Caco-2 (cell line): ENCODE data around the gene GRK5. TPM values are rescaled to one million over a fixed set of nuclear protein-coding genes. Genes with fewer than 3 reads are reported as not detected.

Source experiments
- BruUV-seq: library from RNA; stranded (reverse); fragments of 400-500 nt; replicated peaks from 2 replicates; lab custom pipeline; 2021; lab: Mats Ljungman, UMichigan
- CTCF ChIA-PET: fragments of 300-600 bp; sonication (Branson Sonifier 250); formaldehyde crosslinking; loops from one replicate; lab custom pipeline; 2022; ENCODE audit warnings: antibody characterized with exemption; lab: Charles Lee
- POLR2A ChIA-PET: fragments of 300-600 bp; sonication (Branson Sonifier 250); formaldehyde crosslinking; loops from one replicate; lab custom pipeline; 2022; ENCODE audit warnings: antibody characterized with exemption; lab: Charles Lee
- DNase-seq, 2 experiments: peaks; one replicate each; pipeline versions ENCODE4 v3.0.0 to v3.0.0-alpha.2; 2020 to 2022
- H3K27me3 ChIP-seq: replicated peaks from 2 replicates; pipeline ENCODE4 v1.6.0; 2011; ENCODE audit warnings: low read length; ENCODE audit not compliant: control insufficient read depth, insufficient read depth
- H3K36me3 ChIP-seq: 2 replicates; pipeline ENCODE4 v1.5.1; 2011; ENCODE audit warnings: low read length; ENCODE audit not compliant: control insufficient read depth, insufficient read depth
- H3K4me1 ChIP-seq: fragments of 250-450 bp; sonication (Bioruptor Pico); 2 replicates; pipeline ENCODE4 v1.5.1; 2020; ENCODE audit warnings: mild to moderate bottlenecking
- H3K4me3 ChIP-seq: 2 replicates; pipeline ENCODE4 v1.5.1; 2011; ENCODE audit warnings: low read depth, mild to moderate bottlenecking, control low read depth, low read length
- H3K9me3 ChIP-seq: fragments of 250-450 bp; sonication (Bioruptor Pico); 2 replicates; pipeline ENCODE4 v1.5.1; 2020; ENCODE audit warnings: mild to moderate bottlenecking, moderate library complexity
- H3K27ac Mint-ChIP-seq: one replicate; pipeline ENCODE4 v1.8.0; 2022; ENCODE audit warnings: mixed read lengths; ENCODE audit not compliant: unreplicated experiment
- H3K27me3 Mint-ChIP-seq: one replicate; pipeline ENCODE4 v1.8.0; 2022; ENCODE audit warnings: mixed read lengths; ENCODE audit not compliant: insufficient read depth, unreplicated experiment
- H3K36me3 Mint-ChIP-seq: one replicate; pipeline ENCODE4 v1.8.0; 2022; ENCODE audit warnings: mild to moderate bottlenecking, mixed read lengths; ENCODE audit not compliant: insufficient read depth, unreplicated experiment
- H3K4me1 Mint-ChIP-seq: one replicate; pipeline ENCODE4 v1.8.0; 2022; ENCODE audit warnings: low read depth, mixed read lengths; ENCODE audit not compliant: unreplicated experiment
- H3K4me3 Mint-ChIP-seq: one replicate; pipeline ENCODE4 v1.8.0; 2022; ENCODE audit warnings: mild to moderate bottlenecking, moderate library complexity, mixed read lengths; ENCODE audit not compliant: unreplicated experiment
- H3K9me3 Mint-ChIP-seq: one replicate; pipeline ENCODE4 v1.8.0; 2022; ENCODE audit warnings: mixed read lengths; ENCODE audit not compliant: unreplicated experiment
- intact Hi-C: fragments of 100-400 bp; cut with micrococcal nuclease; formaldehyde crosslinking; loops from one replicate; pipeline ENCODE4 v1.10.0; 2022; ENCODE audit not compliant: unreplicated experiment
- total RNA-seq: library from RNA; stranded (reverse); gene quantifications from 2 replicates; pipeline ENCODE4 v1.2.3, GENCODE V29; 2022
- TF ChIP-seq, protein P1 (sequence below), 2 experiments: fragments of 200-600 bp in 1 of 2; IDR thresholded peaks; 1 replicate in 1 of 2; 2 replicates in 1 of 2; pipeline versions ENCODE4 v1.5.1 to v1.8.0; 2011 to 2022; ENCODE audit warnings: antibody characterized with exemption in 1 of 2, control low read depth in 1 of 2, inconsistent platforms in 1 of 2, low read depth in 1 of 2, low read length in 1 of 2, mild to moderate bottlenecking in 1 of 2, moderate library complexity in 1 of 2; ENCODE audit not compliant: insufficient read depth in 1 of 2, severe bottlenecking in 1 of 2, unreplicated experiment in 1 of 2

The GRK5 gene
- total RNA-seq, 1 experiment from 2014 or later, result 7.7 TPM

DNA sequence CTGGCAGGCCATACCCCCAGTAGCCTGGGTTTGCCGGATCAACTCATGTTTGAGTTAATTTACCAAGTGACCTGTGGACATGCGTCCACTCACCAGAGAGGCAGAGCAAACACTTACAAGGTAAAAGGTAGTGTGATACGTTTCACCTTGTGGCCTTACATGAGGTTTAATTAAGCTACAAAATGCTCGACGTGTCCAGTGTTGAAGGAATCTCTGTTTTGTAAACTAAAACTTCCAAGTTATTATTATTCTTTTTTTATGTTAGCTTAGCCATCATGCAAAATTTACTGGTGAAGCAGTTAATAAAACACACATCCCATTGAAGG, 292.3 kb downstream of the GRK5 start:
- ChIA-PET CTCF (interaction anchor here (1.0 kb wide), 1 partner anchor 10 kb away, joined by 4 read pairs; no protein-coding TSS in a partner anchor), POLR2A (no interaction called here)
- DNase-seq, result no peak
- Histone ChIP-seq H3K27me3 (no peaks in the 10 kb centered on the region; the same call in 1 of the 2 replicates), H3K4me1 (no peaks in the 10 kb centered on the region), H3K4me3 (no peak overlapping the region), H3K36me3 (no peaks in the 10 kb centered on the region), H3K9me3 (no peaks in the 10 kb centered on the region)
- H3K4me3 Mint-ChIP-seq, result no peak overlapping the region
- H3K4me1 Mint-ChIP-seq, result no peaks in the 10 kb centered on the region
- no peaks in the 10 kb centered on the region for H3K27me3 Mint-ChIP-seq
- TF ChIP-seq, protein P1, sequence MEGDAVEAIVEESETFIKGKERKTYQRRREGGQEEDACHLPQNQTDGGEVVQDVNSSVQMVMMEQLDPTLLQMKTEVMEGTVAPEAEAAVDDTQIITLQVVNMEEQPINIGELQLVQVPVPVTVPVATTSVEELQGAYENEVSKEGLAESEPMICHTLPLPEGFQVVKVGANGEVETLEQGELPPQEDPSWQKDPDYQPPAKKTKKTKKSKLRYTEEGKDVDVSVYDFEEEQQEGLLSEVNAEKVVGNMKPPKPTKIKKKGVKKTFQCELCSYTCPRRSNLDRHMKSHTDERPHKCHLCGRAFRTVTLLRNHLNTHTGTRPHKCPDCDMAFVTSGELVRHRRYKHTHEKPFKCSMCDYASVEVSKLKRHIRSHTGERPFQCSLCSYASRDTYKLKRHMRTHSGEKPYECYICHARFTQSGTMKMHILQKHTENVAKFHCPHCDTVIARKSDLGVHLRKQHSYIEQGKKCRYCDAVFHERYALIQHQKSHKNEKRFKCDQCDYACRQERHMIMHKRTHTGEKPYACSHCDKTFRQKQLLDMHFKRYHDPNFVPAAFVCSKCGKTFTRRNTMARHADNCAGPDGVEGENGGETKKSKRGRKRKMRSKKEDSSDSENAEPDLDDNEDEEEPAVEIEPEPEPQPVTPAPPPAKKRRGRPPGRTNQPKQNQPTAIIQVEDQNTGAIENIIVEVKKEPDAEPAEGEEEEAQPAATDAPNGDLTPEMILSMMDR (IDR thresholded peaks at IDR 0.05; ENCODE audit: insufficient read depth in 1 of 2, low read depth in 1 of 2, low read length in 1 of 2, severe bottlenecking in 1 of 2, unreplicated experiment in 1 of 2), result no peak
- no peak overlapping the region for H3K27ac Mint-ChIP-seq
- no TSS peak for BruUV-seq
- intact Hi-C loops, result no loop called here
- H3K9me3 Mint-ChIP-seq, result no peaks in the 10 kb centered on the region
- no peaks in the 10 kb centered on the region for H3K36me3 Mint-ChIP-seq

DNA sequence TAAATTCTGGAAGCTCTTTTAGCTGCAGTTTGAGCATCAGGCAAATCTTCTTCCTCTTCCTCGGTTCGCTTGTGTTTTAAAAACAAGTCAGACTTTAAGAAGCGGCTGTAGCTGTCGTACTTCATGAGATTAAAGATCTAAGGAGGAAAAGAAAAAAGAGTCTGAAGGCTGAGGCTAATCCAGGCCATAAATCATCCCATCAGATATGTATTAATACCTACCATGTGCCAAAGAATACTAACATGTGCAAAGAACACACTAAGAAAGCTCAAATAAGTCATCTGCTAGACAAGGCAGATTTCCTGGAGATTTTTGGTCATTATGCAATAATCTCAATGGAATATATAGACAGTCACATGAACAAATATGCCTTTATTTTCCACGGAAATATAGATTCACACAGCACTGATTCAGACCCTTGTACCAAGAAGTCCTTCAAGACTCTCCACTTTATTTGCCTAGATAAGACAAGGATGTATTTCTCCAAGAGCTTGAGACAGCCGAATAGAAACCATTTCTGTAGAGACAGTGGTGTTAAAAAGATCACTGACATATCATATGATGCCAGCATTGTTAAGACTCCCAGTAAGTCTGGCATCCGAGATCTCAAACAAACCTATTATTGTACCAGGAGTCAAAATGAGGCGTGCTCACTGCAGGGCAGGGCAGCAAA, 292.9 kb downstream of the GRK5 start:
- ChIA-PET POLR2A (no interaction called here), CTCF (interaction anchor here (1.0 kb wide), 1 partner anchor 11 kb away, joined by 4 read pairs; no protein-coding TSS in a partner anchor)
- no peaks in the 10 kb centered on the region for H3K4me1 ChIP-seq
- TF ChIP-seq, protein P1 (IDR thresholded peaks at IDR 0.05; ENCODE audit: insufficient read depth in 1 of 2, low read depth in 1 of 2, low read length in 1 of 2, severe bottlenecking in 1 of 2, unreplicated experiment in 1 of 2), result no peak
- H3K4me3 Mint-ChIP-seq, result no peak overlapping the region
- no peaks in the 10 kb centered on the region; the same call in 1 of the 2 replicates for H3K27me3 ChIP-seq
- no peaks in the 10 kb centered on the region for H3K4me1 Mint-ChIP-seq
- H3K36me3 ChIP-seq, result no peaks in the 10 kb centered on the region
- H3K9me3 ChIP-seq, result no peaks in the 10 kb centered on the region
- H3K9me3 Mint-ChIP-seq, result no peaks in the 10 kb centered on the region
- DNase-seq, result no peak
- no TSS peak for BruUV-seq
- intact Hi-C loops, result no loop called here
- H3K27ac Mint-ChIP-seq, result no peak overlapping the region
- no peaks in the 10 kb centered on the region for H3K27me3 Mint-ChIP-seq
- H3K36me3 Mint-ChIP-seq, result no peaks in the 10 kb centered on the region
- H3K4me3 ChIP-seq, result no peak overlapping the region

DNA sequence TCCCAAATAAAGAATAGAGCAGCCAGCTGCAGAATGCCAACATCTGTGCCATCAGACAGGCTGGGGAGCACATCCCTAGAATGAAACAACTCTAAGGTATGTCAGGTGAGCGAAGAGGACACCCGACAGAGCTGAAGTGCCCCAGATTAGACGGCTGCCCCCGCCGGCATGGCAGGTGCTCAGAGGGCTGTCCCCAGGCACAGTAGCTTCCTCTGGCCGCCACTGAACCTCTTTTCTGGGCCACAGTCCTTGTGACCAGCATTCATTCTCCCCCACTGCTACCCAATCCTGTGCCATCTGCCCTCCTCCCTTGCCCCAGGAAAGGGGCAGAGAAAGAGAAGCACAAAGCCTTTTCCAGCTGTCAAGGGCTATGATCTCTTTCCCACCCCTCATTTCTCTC, 293.4 kb downstream of the GRK5 start:
- TF ChIP-seq, protein P1 (IDR thresholded peaks at IDR 0.05; ENCODE audit: insufficient read depth in 1 of 2, low read depth in 1 of 2, low read length in 1 of 2, severe bottlenecking in 1 of 2, unreplicated experiment in 1 of 2), result no peak
- H3K4me1 ChIP-seq, result no peaks in the 10 kb centered on the region
- no peaks in the 10 kb centered on the region for H3K9me3 Mint-ChIP-seq
- POLR2A ChIA-PET, result no interaction called here
- no peak overlapping the region for H3K4me3 ChIP-seq
- H3K27ac Mint-ChIP-seq, result no peak overlapping the region
- H3K27me3 Mint-ChIP-seq, result no peaks in the 10 kb centered on the region
- no peaks in the 10 kb centered on the region; the same call in 1 of the 2 replicates for H3K27me3 ChIP-seq
- intact Hi-C loops, result no loop called here
- no peaks in the 10 kb centered on the region for H3K4me1 Mint-ChIP-seq
- no peaks in the 10 kb centered on the region for H3K36me3 ChIP-seq
- no TSS peak for BruUV-seq
- no peaks in the 10 kb centered on the region for H3K36me3 Mint-ChIP-seq
- CTCF ChIA-PET, result no interaction called here
- DNase-seq, result no peak
- no peaks in the 10 kb centered on the region for H3K9me3 ChIP-seq
- H3K4me3 Mint-ChIP-seq, result no peak overlapping the region
